HG03460 (cell line): ENCODE data around the gene SNX19.

Experiments used
- ATAC-seq: cut with Tn5 transposase; IDR thresholded peaks from one replicate; pipeline ENCODE4 v1.9.1; 2021; ENCODE audit not compliant: unreplicated experiment

SNX19 gene

GRCh38 chr11:130848361-130849214 is 67.7 kb downstream of the SNX19 start:
- ATAC-seq: no peak

GRCh38 chr11:130847517-130847916 is 68.8 kb downstream of the SNX19 start:
- no peak for ATAC-seq

GRCh38 chr11:130846606-130847005 is 69.7 kb downstream of the SNX19 start:
- ATAC-seq: no peak

- ATAC-seq: no peak
Measured at GRCh38 chr11:130842001-130842400, 74.3 kb downstream of the SNX19 start.

- ATAC-seq: no peak
Measured at GRCh38 chr11:130840679-130841078, 75.6 kb downstream of the SNX19 start.

GRCh38 chr11:130839981-130840666 is 76.2 kb downstream of the SNX19 start:
- no peak for ATAC-seq

GRCh38 chr11:130837194-130837593 is 79.1 kb downstream of the SNX19 start:
- no peak for ATAC-seq

- no peak for ATAC-seq
Measured at GRCh38 chr11:130834886-130835285, 81.4 kb downstream of the SNX19 start.

- no peak for ATAC-seq
Measured at GRCh38 chr11:130832566-130833425, 83.5 kb downstream of the SNX19 start.

- ATAC-seq: no peak
Measured at GRCh38 chr11:130831976-130832375, 84.3 kb downstream of the SNX19 start.

GRCh38 chr11:130831506-130831905 is 84.8 kb downstream of the SNX19 start:
- ATAC-seq: no peak

- no peak for ATAC-seq
Measured at GRCh38 chr11:130830566-130830965, 85.7 kb downstream of the SNX19 start.

- ATAC-seq: no peak
Measured at GRCh38 chr11:130829920-130830511, 86.3 kb downstream of the SNX19 start.

GRCh38 chr11:130828741-130829140 is 87.5 kb downstream of the SNX19 start:
- ATAC-seq: no peak

- no peak for ATAC-seq
Measured at GRCh38 chr11:130827451-130828377, 88.6 kb downstream of the SNX19 start.

GRCh38 chr11:130826572-130826971 is 89.7 kb downstream of the SNX19 start:
- ATAC-seq: no peak

- no peak for ATAC-seq
Measured at GRCh38 chr11:130825983-130826382, 90.3 kb downstream of the SNX19 start.

- no peak for ATAC-seq
Measured at GRCh38 chr11:130825561-130825960, 90.7 kb downstream of the SNX19 start.
